ENCODE measurements around the gene MYL5. TPM values are rescaled to one million over a fixed set of nuclear protein-coding genes. Genes with fewer than 3 reads are reported as not detected.

The MYL5 gene
- total and polyA plus RNA-seq, 2 of the 13 experiments (the other 11 are each of a cell fraction or from before 2014, with no cell fraction given), result 6.5 to 16.0 TPM

DNA sequence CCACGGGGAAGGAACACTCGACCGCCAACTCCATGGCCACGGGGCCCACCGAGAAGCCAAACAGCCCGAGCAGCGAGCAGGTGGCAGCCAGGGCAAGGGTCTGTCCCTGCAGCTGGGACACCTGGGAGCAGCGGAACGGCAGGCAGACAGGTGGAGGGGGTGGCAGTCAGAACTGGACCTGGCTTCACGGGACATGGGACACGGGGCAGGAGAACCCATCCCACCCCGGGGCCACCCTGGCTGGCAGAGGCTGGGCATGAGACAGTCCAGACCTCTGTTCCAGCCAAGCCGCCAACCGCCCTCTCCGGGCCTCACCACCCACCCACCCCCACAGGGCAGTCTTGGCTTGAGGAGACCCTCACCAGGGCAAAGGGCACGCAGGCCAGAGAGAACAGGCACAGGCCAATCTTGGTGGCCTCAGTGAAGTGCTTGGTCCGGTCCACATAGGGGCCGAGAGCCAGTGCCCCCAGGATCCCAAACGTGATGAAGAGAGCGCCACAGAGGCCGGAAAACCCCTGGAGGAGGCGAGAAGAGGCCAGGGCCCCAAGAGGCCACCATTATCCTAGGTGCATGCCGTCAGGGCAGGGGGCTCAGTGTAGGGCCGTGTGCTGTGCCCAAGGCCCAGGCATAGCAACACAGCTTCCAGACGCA is 9.0 kb downstream of the MYL5 start (continued):
- TF ChIP-seq EEA1 (CRISPR knock-in tag; IDR thresholded peaks at IDR 0.05; ENCODE audit: borderline replicate concordance), result no peak

DNA sequence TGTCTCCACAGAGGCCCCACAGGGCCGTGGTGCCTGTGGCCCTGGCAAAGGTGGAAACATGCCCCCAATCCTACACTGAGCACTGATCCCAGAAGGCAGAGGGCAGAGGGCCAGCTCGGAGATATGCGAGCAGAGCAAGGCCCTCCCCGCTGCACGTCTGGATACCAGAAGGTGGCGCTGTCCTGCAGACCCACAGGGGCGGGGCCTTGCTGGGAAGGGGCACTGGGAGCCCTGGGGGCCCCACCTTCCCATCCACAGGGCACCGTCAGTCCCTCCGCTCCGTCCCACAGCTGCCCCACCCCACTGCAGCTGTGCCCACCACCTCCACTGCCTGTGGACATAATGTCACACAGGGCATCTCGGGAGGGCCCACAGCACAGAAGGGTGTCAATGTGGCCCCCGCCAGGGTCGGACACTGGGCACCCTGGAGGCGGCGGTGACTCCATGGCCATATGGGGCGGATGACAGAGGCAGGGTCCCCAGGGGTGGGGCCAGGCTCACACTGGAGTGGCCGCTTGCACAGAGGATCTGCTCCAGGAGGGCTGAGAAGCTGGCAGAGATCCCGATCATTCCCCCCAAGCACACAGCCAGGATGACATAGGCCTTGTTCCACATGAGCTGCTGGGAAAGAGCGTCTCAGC is 9.8 kb downstream of the MYL5 start:
- ATAC-seq, result peak; percentile 57
- H3K4me3 ChIP-seq (replicated peaks in 1 of 3; ENCODE audit: insufficient read depth in 1 of 3, low read depth in 2 of 3, low read length in 3 of 3), result peak overlapping the region in 1 of 3 experiments; percentile 66; a peak in 1 of 6 replicates
- POLR2A ChIA-PET, result interaction anchor here (1.2 to 1.6 kb wide), 2 partner anchors 10 to 16 kb away, joined by 4 to 9 read pairs; partner anchors contain the start of genes ATP5ME and MYL5
- intact Hi-C loops (cut with micrococcal nuclease; ENCODE audit: unreplicated experiment), result no loop called here
- WGBS (ENCODE audit: low lambda C conversion rate), result no CpG with 5 or more reads among the region's 19 CpGs
- H2AFZ ChIP-seq (ENCODE audit: low read length), result no peak overlapping the region
- in situ Hi-C loops (cut with HindIII; ENCODE audit: extremely low pct_ligation_motif_present, low pct_unique_long_range_greater_than_20kb), result no loop called here
- H3K4me2 ChIP-seq (ENCODE audit: low read depth, low read length), result peak overlapping the region; percentile 82
- FAIRE-seq, result peak; percentile 32
- peak overlapping the region; percentile 7; the same call in 1 of the 2 replicates for H3K9ac ChIP-seq (ENCODE audit: insufficient read depth, low read depth, low read length)
- no peaks in the 10 kb centered on the region for H3K79me2 ChIP-seq (ENCODE audit: insufficient read depth, low read length)
- DNase-seq (ENCODE audit: low spot score), result peak; percentile 63
- CTCF ChIA-PET (ENCODE audit: low intra/inter-chr PET ratio, low total read pairs), result interaction anchor here (1.6 kb wide), 1 partner anchor 17 kb away, joined by 7 read pairs; no protein-coding TSS in a partner anchor
- no TSS peak for BruUV-seq (replicated peaks)
- H3K4me1 ChIP-seq (ENCODE audit: insufficient read depth, low read length), result peaks cover 83% of the 10 kb centered on the region
- no peaks in the 10 kb centered on the region for H3K9me3 ChIP-seq (ENCODE audit: low read length)
- H3K27me3 ChIP-seq (ENCODE audit: control insufficient read depth in 1 of 2, insufficient read depth in 2 of 2, low read length in 2 of 2), result 0 out of 5 replicates have a peak, but pooled peaks cover 0 to 1% of the 10 kb centered on the region in 2 experiments
- no peaks in the 10 kb centered on the region for H4K20me1 ChIP-seq (ENCODE audit: insufficient read depth, low read length)
- H3K36me3 ChIP-seq (replicated peaks in 1 of 2; ENCODE audit: control insufficient read depth in 1 of 2, insufficient read depth in 2 of 2, low read length in 2 of 2), result no peaks in the 10 kb centered on the region
- no peak overlapping the region for H3K27ac ChIP-seq (ENCODE audit: extremely low read length, insufficient read depth, low read length)
- TF ChIP-seq PHF20 (CRISPR knock-in tag; IDR thresholded peaks at IDR 0.05) (no peak), ZNF607 (CRISPR knock-in tag; IDR thresholded peaks at IDR 0.05; ENCODE audit: borderline replicate concordance) (0 out of 2 replicates have a peak, but pooled peaks have one; percentile 72), KDM4B (CRISPR knock-in tag; IDR thresholded peaks at IDR 0.05) (peak; percentile 49; the same call in 1 of the 2 replicates), KDM5A (IDR thresholded peaks at IDR 0.05; ENCODE audit: borderline replicate concordance, low read length) (no peak), ZFP82 (CRISPR knock-in tag; IDR thresholded peaks at IDR 0.05; ENCODE audit: borderline replicate concordance) (no peak), MAZ (IDR thresholded peaks at IDR 0.05; ENCODE audit: borderline replicate concordance, low read depth, low read length) (peak; percentile 89; the same call in 1 of the 2 replicates), MAZ (CRISPR knock-in tag; IDR thresholded peaks at IDR 0.05; ENCODE audit: low read depth) (peak; percentile 96), SNAPC2 (CRISPR knock-in tag; IDR thresholded peaks at IDR 0.05) (no peak), DMAP1 (CRISPR knock-in tag; IDR thresholded peaks at IDR 0.05) (no peak), GABPB1 (CRISPR knock-in tag; IDR thresholded peaks at IDR 0.05) (peak; percentile 56; the same call in 1 of the 2 replicates), TAF1 (CRISPR knock-in tag; IDR thresholded peaks at IDR 0.05) (peak; percentile 23; the same call in 1 of the 2 replicates)
- TF ChIP-seq, protein P1, sequence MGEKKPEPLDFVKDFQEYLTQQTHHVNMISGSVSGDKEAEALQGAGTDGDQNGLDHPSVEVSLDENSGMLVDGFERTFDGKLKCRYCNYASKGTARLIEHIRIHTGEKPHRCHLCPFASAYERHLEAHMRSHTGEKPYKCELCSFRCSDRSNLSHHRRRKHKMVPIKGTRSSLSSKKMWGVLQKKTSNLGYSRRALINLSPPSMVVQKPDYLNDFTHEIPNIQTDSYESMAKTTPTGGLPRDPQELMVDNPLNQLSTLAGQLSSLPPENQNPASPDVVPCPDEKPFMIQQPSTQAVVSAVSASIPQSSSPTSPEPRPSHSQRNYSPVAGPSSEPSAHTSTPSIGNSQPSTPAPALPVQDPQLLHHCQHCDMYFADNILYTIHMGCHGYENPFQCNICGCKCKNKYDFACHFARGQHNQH (CRISPR knock-in tag; IDR thresholded peaks at IDR 0.05), result peak; percentile 77; the same call in 1 of the 2 replicates
- TF ChIP-seq, protein P2, sequence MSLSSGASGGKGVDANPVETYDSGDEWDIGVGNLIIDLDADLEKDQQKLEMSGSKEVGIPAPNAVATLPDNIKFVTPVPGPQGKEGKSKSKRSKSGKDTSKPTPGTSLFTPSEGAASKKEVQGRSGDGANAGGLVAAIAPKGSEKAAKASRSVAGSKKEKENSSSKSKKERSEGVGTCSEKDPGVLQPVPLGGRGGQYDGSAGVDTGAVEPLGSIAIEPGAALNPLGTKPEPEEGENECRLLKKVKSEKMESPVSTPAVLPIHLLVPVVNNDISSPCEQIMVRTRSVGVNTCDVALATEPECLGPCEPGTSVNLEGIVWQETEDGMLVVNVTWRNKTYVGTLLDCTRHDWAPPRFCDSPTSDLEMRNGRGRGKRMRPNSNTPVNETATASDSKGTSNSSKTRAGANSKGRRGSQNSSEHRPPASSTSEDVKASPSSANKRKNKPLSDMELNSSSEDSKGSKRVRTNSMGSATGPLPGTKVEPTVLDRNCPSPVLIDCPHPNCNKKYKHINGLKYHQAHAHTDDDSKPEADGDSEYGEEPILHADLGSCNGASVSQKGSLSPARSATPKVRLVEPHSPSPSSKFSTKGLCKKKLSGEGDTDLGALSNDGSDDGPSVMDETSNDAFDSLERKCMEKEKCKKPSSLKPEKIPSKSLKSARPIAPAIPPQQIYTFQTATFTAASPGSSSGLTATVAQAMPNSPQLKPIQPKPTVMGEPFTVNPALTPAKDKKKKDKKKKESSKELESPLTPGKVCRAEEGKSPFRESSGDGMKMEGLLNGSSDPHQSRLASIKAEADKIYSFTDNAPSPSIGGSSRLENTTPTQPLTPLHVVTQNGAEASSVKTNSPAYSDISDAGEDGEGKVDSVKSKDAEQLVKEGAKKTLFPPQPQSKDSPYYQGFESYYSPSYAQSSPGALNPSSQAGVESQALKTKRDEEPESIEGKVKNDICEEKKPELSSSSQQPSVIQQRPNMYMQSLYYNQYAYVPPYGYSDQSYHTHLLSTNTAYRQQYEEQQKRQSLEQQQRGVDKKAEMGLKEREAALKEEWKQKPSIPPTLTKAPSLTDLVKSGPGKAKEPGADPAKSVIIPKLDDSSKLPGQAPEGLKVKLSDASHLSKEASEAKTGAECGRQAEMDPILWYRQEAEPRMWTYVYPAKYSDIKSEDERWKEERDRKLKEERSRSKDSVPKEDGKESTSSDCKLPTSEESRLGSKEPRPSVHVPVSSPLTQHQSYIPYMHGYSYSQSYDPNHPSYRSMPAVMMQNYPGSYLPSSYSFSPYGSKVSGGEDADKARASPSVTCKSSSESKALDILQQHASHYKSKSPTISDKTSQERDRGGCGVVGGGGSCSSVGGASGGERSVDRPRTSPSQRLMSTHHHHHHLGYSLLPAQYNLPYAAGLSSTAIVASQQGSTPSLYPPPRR (CRISPR knock-in tag; IDR thresholded peaks at IDR 0.05; ENCODE audit: borderline replicate concordance), result 0 out of 2 replicates have a peak, but pooled peaks have one; percentile 35
